ENCODE results near the gene MYH10. TPM values are rescaled to one million over a fixed set of nuclear protein-coding genes. Genes with fewer than 3 reads are reported as not detected.

The MYH10 gene
- polyA plus RNA-seq, 1 donor from 2014 or later: 61.1 TPM

- no peak overlapping the region for H3K4me2 ChIP-seq (ENCODE audit: low read length)
- no peaks in the 10 kb centered on the region for H3K27me3 ChIP-seq (ENCODE audit: insufficient read depth, low read depth, low read length)
- no peak overlapping the region for H2AFZ ChIP-seq (ENCODE audit: low read depth, low read length)
- H3K9me3 ChIP-seq (ENCODE audit: low read length): no peaks in the 10 kb centered on the region
- no peaks in the 10 kb centered on the region for H3K9me2 ChIP-seq (ENCODE audit: insufficient read depth, low read length)
- no peak for TF ChIP-seq CTCF (IDR thresholded peaks at IDR 0.05; ENCODE audit: poor library complexity, severe bottlenecking)
- no peak for TF ChIP-seq MXI1 (conservative IDR thresholded peaks at IDR 0.05; ENCODE audit: poor library complexity, severe bottlenecking)
- no peak for TF ChIP-seq EP300 (conservative IDR thresholded peaks at IDR 0.05; ENCODE audit: poor library complexity, severe bottlenecking)
- TF ChIP-seq EZH2 (IDR thresholded peaks at IDR 0.05; ENCODE audit: borderline replicate concordance, insufficient read depth, low read length, poor library complexity, severe bottlenecking): no peak
- TF ChIP-seq RAD21 (conservative IDR thresholded peaks at IDR 0.05): no peak
- TF ChIP-seq REST (IDR thresholded peaks at IDR 0.05; ENCODE audit: borderline replicate concordance): no peak
- no peak for TF ChIP-seq SMC3 (conservative IDR thresholded peaks at IDR 0.05; ENCODE audit: poor library complexity)
- no peak for TF ChIP-seq TAF1 (IDR thresholded peaks at IDR 0.05; ENCODE audit: low read depth)
- no peak for TF ChIP-seq POLR2AphosphoS5 (IDR thresholded peaks at IDR 0.05)
- peaks cover 46% of the 10 kb centered on the region for H3K79me2 ChIP-seq (replicated peaks; ENCODE audit: insufficient read depth, low read length)
- H3F3A ChIP-seq (ENCODE audit: insufficient read depth, low read length, poor library complexity, severe bottlenecking): peaks cover 8% of the 10 kb centered on the region
- no peak overlapping the region for H3K4me3 ChIP-seq (ENCODE audit: low read length)
- H3K36me3 ChIP-seq (ENCODE audit: insufficient read depth, low read length): no peaks in the 10 kb centered on the region
- H3K9ac ChIP-seq (ENCODE audit: low read length): no peak overlapping the region
- H3K27ac ChIP-seq (ENCODE audit: low read length): no peak overlapping the region
- H4K20me1 ChIP-seq (ENCODE audit: insufficient read depth): no peaks in the 10 kb centered on the region
Observed at GRCh38 chr17:8438441-8438840, 192.1 kb downstream of the MYH10 start.

GRCh38 chr17:8436844-8437171, 193.7 kb downstream of the MYH10 start:
- H3K9me2 ChIP-seq (ENCODE audit: insufficient read depth, low read length): no peaks in the 10 kb centered on the region
- H3K9ac ChIP-seq (ENCODE audit: low read length): peak overlapping the region; percentile 91
- H3K9me3 ChIP-seq (ENCODE audit: low read length): no peaks in the 10 kb centered on the region
- peak overlapping the region; percentile 99 for H3K4me3 ChIP-seq (ENCODE audit: low read length)
- H3K36me3 ChIP-seq (ENCODE audit: insufficient read depth, low read length): no peaks in the 10 kb centered on the region
- H3K4me2 ChIP-seq (ENCODE audit: low read length): peak overlapping the region; percentile 76
- no peaks in the 10 kb centered on the region for H3K27me3 ChIP-seq (ENCODE audit: insufficient read depth, low read depth, low read length)
- peaks cover 41% of the 10 kb centered on the region for H3K79me2 ChIP-seq (replicated peaks; ENCODE audit: insufficient read depth, low read length)
- H3F3A ChIP-seq (ENCODE audit: insufficient read depth, low read length, poor library complexity, severe bottlenecking): peaks cover 8% of the 10 kb centered on the region
- peak overlapping the region; percentile 88 for H3K27ac ChIP-seq (ENCODE audit: low read length)
- no peaks in the 10 kb centered on the region for H4K20me1 ChIP-seq (ENCODE audit: insufficient read depth)
- H2AFZ ChIP-seq (ENCODE audit: low read depth, low read length): peak overlapping the region; percentile 40
- TF ChIP-seq CTCF (IDR thresholded peaks at IDR 0.05; ENCODE audit: poor library complexity, severe bottlenecking): no peak
- no peak for TF ChIP-seq POLR2AphosphoS5 (IDR thresholded peaks at IDR 0.05)
- no peak for TF ChIP-seq REST (IDR thresholded peaks at IDR 0.05; ENCODE audit: borderline replicate concordance)
- TF ChIP-seq MXI1 (conservative IDR thresholded peaks at IDR 0.05; ENCODE audit: poor library complexity, severe bottlenecking): no peak
- no peak for TF ChIP-seq EZH2 (IDR thresholded peaks at IDR 0.05; ENCODE audit: borderline replicate concordance, insufficient read depth, low read length, poor library complexity, severe bottlenecking)
- no peak for TF ChIP-seq SMC3 (conservative IDR thresholded peaks at IDR 0.05; ENCODE audit: poor library complexity)
- TF ChIP-seq EP300 (conservative IDR thresholded peaks at IDR 0.05; ENCODE audit: poor library complexity, severe bottlenecking): no peak
- TF ChIP-seq TAF1 (IDR thresholded peaks at IDR 0.05; ENCODE audit: low read depth): no peak
- TF ChIP-seq RAD21 (conservative IDR thresholded peaks at IDR 0.05): no peak

Measured in neural cell (in vitro differentiated cells).